HepG2 (cell line): ENCODE results near the gene TMEM222. TPM values are rescaled to one million over a fixed set of nuclear protein-coding genes. Genes with fewer than 3 reads are reported as not detected.

Experiments used
- ATAC-seq: fragments of 200-7000 bp; cut with Tn5 transposase; 3 replicates; pipeline ENCODE4 v1.9.1; 2020; ENCODE audit warnings: mild to moderate bottlenecking, moderate library complexity
- BruUV-seq: library from RNA; stranded (reverse); fragments of 400-500 nt; replicated peaks from 2 replicates; lab custom pipeline; 2021; lab: Mats Ljungman, UMichigan
- CTCF ChIA-PET: fragments of 300-600 bp; formaldehyde crosslinking; extraction: SDS; loops from one replicate; lab custom pipeline; 2021; ENCODE audit warnings: low total read pairs, inconsistent platforms, low intra/inter-chr PET ratio; lab: Yijun Ruan, JAX
- POLR2A ChIA-PET: fragments of 350-600 bp; sonication (Branson Sonifier 250); formaldehyde crosslinking; loops from one replicate; lab custom pipeline; 2020; ENCODE audit warnings: antibody characterized with exemption, inconsistent platforms; lab: Yijun Ruan, JAX
- DNase-seq: peaks from one replicate; pipeline ENCODE4 v3.0.0-alpha.2; 2015; ENCODE audit warnings: low spot score
- FAIRE-seq: peaks from 3 replicates; lab custom pipeline; 2011; peaks lifted over from hg19 to GRCh38; lab: Jason Lieb, UNC
- H2AFZ ChIP-seq: one replicate; pipeline ENCODE4 v1.6.1; 2011; ENCODE audit warnings: low read length, inconsistent platforms
- H3K27ac ChIP-seq: fragments of 300-600 bp; 3 replicates; pipeline ENCODE4 v1.8.0; 2011; ENCODE audit warnings: mixed run types, mild to moderate bottlenecking, mixed read lengths, low read length, inconsistent platforms; ENCODE audit not compliant: insufficient read depth; ENCODE audit errors: extremely low read length
- H3K27me3 ChIP-seq, 2 experiments: fragments of 200-600 bp in 1 of 2; 2 replicates in 1 of 2; 3 replicates in 1 of 2; pipeline versions ENCODE4 v1.6.0 to v1.8.0; 2011; ENCODE audit warnings: low read length in 2 of 2, mild to moderate bottlenecking in 2 of 2, moderate library complexity in 2 of 2, inconsistent platforms in 1 of 2; ENCODE audit not compliant: insufficient read depth in 2 of 2, control insufficient read depth in 1 of 2
- H3K36me3 ChIP-seq, 2 experiments: fragments of 200-600 bp in 1 of 2; replicated peaks in 1 of 2; 2 replicates in 1 of 2; 3 replicates in 1 of 2; pipeline versions ENCODE4 v1.5.1 to v1.8.0; 2011; ENCODE audit warnings: low read length in 2 of 2, inconsistent platforms in 1 of 2; ENCODE audit not compliant: insufficient read depth in 2 of 2, control insufficient read depth in 1 of 2
- H3K4me1 ChIP-seq: 2 replicates; pipeline ENCODE4 v1.5.1; 2012; ENCODE audit warnings: low read length, inconsistent platforms; ENCODE audit not compliant: insufficient read depth
- H3K4me2 ChIP-seq: 2 replicates; pipeline ENCODE4 v1.6.0; 2011; ENCODE audit warnings: low read depth, low read length, inconsistent platforms
- H3K4me3 ChIP-seq, 3 experiments: fragments of 200-600 bp in 1 of 3; sonication (generic), shearing (Covaris generic) in 1 of 3; replicated peaks in 1 of 3; 2 replicates each; pipeline ENCODE4 v1.5.1; 2011 to 2016; ENCODE audit warnings: low read length in 3 of 3, inconsistent platforms in 2 of 3, low read depth in 2 of 3, mild to moderate bottlenecking in 2 of 3, control low read depth in 1 of 3, mixed read lengths in 1 of 3; ENCODE audit not compliant: insufficient read depth in 1 of 3
- H3K79me2 ChIP-seq: one replicate; pipeline ENCODE4 v1.6.1; 2011; ENCODE audit warnings: low read length, inconsistent platforms; ENCODE audit not compliant: insufficient read depth
- H3K9ac ChIP-seq: 2 replicates; pipeline ENCODE4 v1.6.0; 2011; ENCODE audit warnings: mild to moderate bottlenecking, low read depth, low read length, inconsistent platforms; ENCODE audit not compliant: insufficient read depth
- H3K9me3 ChIP-seq: 2 replicates; pipeline ENCODE4 v1.5.1; 2012; ENCODE audit warnings: mild to moderate bottlenecking, low read length
- H4K20me1 ChIP-seq: 2 replicates; pipeline ENCODE4 v1.6.0; 2011; ENCODE audit warnings: inconsistent platforms, mild to moderate bottlenecking, low read length, moderate library complexity; ENCODE audit not compliant: insufficient read depth
- BHLHE40 ChIP-seq: IDR thresholded peaks from 2 replicates; pipeline ENCODE4 v1.6.1; 2011; ENCODE audit warnings: low read length, improper control_type of control experiment
- ETS1 ChIP-seq: sonication (generic); formaldehyde crosslinking; IDR thresholded peaks from 2 replicates; pipeline ENCODE4 v1.4.0; 2020; ENCODE audit warnings: missing genetic modification reagents
- FOXA1 ChIP-seq, 2 experiments: fragments of 450-650 bp in 1 of 2; sonication (generic) in 1 of 2; formaldehyde crosslinking in 1 of 2; IDR thresholded peaks; 2 replicates each; pipeline versions ENCODE4 v1.4.0 to v1.6.1; 2016 to 2020; ENCODE audit warnings: missing genetic modification reagents in 1 of 2
- HDAC6 ChIP-seq: fragments of 200-600 bp; sonication (generic); IDR thresholded peaks from 2 replicates; pipeline ENCODE4 v1.7.0; 2017; ENCODE audit warnings: mild to moderate bottlenecking, antibody characterized with exemption, low read length, low read depth
- HNRNPUL1 ChIP-seq: fragments of 200-400 bp; formaldehyde crosslinking; IDR thresholded peaks from 2 replicates; pipeline ENCODE4 v1.6.1; 2017; ENCODE audit warnings: low read depth, mild to moderate bottlenecking, low read length, moderate library complexity
- KDM5B ChIP-seq: sonication (generic); formaldehyde crosslinking; IDR thresholded peaks from 2 replicates; pipeline ENCODE4 v1.4.0; 2020; ENCODE audit warnings: missing genetic modification reagents, mild to moderate bottlenecking, borderline replicate concordance
- KLF6 ChIP-seq: IDR thresholded peaks from 2 replicates; pipeline ENCODE4 v1.8.0; 2016; ENCODE audit warnings: missing biosample characterization, missing genetic modification reagents
- RAD51 ChIP-seq: fragments of 450-650 bp; IDR thresholded peaks from 2 replicates; pipeline ENCODE4 v1.6.1; 2016; ENCODE audit warnings: borderline replicate concordance
- RBM39 ChIP-seq: fragments of 200-400 bp; formaldehyde crosslinking; IDR thresholded peaks from one replicate; pipeline ENCODE4 v1.6.1; 2018; ENCODE audit warnings: antibody characterized with exemption, mild to moderate bottlenecking, low read depth, low read length; ENCODE audit not compliant: poor library complexity, severe bottlenecking
- REXO4 ChIP-seq: sonication (generic); formaldehyde crosslinking; IDR thresholded peaks from 2 replicates; pipeline ENCODE4 v1.8.0; 2022; ENCODE audit warnings: missing genetic modification reagents, mild to moderate bottlenecking, borderline replicate concordance
- RNF2 ChIP-seq: fragments of 450-650 bp; conservative IDR thresholded peaks from 2 replicates; pipeline ENCODE4 v1.6.1; 2016; ENCODE audit warnings: low read depth
- THYN1 ChIP-seq: sonication (generic); formaldehyde crosslinking; IDR thresholded peaks from 2 replicates; pipeline ENCODE4 v1.8.1; 2023; ENCODE audit warnings: low read depth, mild to moderate bottlenecking, moderate library complexity, missing genetic modification reagents, borderline replicate concordance
- ZNF143 ChIP-seq: sonication (generic); formaldehyde crosslinking; IDR thresholded peaks from 2 replicates; pipeline ENCODE4 v1.4.0; 2020; ENCODE audit warnings: missing genetic modification reagents
- ZNF224 ChIP-seq: sonication (generic); formaldehyde crosslinking; IDR thresholded peaks from 2 replicates; pipeline ENCODE4 v1.5.0; 2020; ENCODE audit warnings: mild to moderate bottlenecking, missing genetic modification reagents
- ZNF546 ChIP-seq: sonication (generic); formaldehyde crosslinking; conservative IDR thresholded peaks from 2 replicates; pipeline ENCODE4 v1.8.1; 2023; ENCODE audit warnings: mild to moderate bottlenecking, missing genetic modification reagents
- ZNF776 ChIP-seq: sonication (generic); formaldehyde crosslinking; IDR thresholded peaks from 2 replicates; pipeline ENCODE4 v1.4.0; 2020; ENCODE audit warnings: mild to moderate bottlenecking, missing genetic modification reagents
- WGBS: methylation state at CpG from one replicate; pipeline ENCODE4 v1.1.6; 2017; ENCODE audit warnings: low lambda C conversion rate; 5-methylcytosine and 5-hydroxymethylcytosine counted together
- in situ Hi-C: cut with HindIII; loops from 2 replicates; pipeline ENCODE4 v1.10.0; 2017; ENCODE audit warnings: low pct_unique_long_range_greater_than_20kb; ENCODE audit not compliant: extremely low pct_ligation_motif_present
- intact Hi-C: fragments of 100-400 bp; cut with micrococcal nuclease; formaldehyde crosslinking; loops from one replicate; pipeline ENCODE4 v1.10.0; 2022; ENCODE audit not compliant: unreplicated experiment
- polyA plus RNA-seq, 8 experiments: library from polyadenylated mRNA; depleted of rRNA in 3 of 8; stranded (reverse) in 7 of 8; unstranded in 1 of 8; fragments of >200 nt; fragmentation: Illumina TruSeq in 4 of 8; extraction: Trizol in 4 of 8; gene quantifications; 2 replicates each; pipeline versions ENCODE4 v1.2.1 to v1.2.3, GENCODE V29; 2011 to 2016; ENCODE audit warnings: low read depth in 4 of 8, missing spikeins in 1 of 8, mixed read lengths in 1 of 8; ENCODE audit not compliant: insufficient read depth in 1 of 8
- total RNA-seq, 5 experiments: library from RNA; depleted of rRNA; stranded (reverse); fragments of >200 nt; fragmentation: Illumina TruSeq; extraction: Trizol; gene quantifications; 2 replicates each; pipeline ENCODE4 v1.2.3, GENCODE V29; 2016; ENCODE audit warnings: low read depth in 1 of 5
- TF ChIP-seq, protein P1 (sequence below): sonication (generic); formaldehyde crosslinking; IDR thresholded peaks from 2 replicates; pipeline ENCODE4 v1.4.0; 2020; ENCODE audit warnings: missing genetic modification reagents

Gene TMEM222
- total and polyA plus RNA-seq, 2 of the 13 experiments (the other 11 are each of a cell fraction or from before 2014, with no cell fraction given), result 22.7 to 29.6 TPM

- 94% methylated on average over 8 of the region's 9 CpGs for WGBS
These were observed 37.8 kb downstream of the TMEM222 start for GRCh38 chr1:27359822-27360158.

DNA sequence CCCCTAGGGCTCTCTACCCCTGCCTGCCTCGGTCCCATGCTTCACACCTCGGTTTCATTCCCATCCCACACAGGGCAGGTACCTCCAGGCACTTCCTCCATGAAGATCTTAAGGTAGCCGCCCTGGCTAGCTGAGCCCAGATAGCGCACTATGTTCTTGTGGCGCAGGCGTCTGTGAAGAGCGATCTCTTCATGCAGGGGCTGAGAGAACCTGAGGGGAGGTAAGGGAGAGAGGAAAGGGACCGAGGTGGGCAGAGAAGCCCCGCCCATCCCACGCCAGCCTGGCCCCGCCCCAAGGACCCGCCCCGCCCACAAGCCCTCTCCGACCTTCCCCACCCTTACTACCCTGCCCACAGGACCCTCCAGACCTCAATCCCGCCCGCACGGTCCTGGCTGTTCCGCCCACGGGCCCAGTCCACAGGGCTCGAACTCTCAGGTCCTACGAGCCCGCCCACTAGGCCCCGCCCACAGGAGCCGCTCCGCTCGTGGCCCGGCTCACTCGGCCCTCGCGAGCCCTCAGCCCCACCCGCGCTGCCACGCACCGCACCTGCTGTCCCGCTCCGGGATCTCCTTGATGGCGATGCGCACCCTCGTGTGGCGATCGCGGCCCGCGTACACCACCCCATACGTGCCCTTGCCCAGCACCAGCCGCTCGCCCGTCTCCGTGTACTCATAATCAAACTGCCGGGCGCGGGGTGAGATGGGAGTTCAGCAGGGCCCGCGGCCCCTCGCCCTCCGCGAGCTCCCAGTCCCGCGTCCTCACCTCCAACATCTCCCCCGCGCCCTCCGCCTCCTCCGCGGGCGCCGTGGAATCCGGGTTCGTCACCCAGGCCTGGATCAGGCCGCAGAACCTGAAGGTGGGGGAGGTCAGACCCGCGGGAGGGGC lies 38.4 kb downstream of the TMEM222 start:
- peaks cover 22% of the 10 kb centered on the region for H3K4me1 ChIP-seq
- 0 out of 5 replicates have a peak, but pooled peaks cover 0 to 2% of the 10 kb centered on the region in 2 experiments for H3K36me3 ChIP-seq
- no peaks in the 10 kb centered on the region for H4K20me1 ChIP-seq
- H3K9me3 ChIP-seq, result no peaks in the 10 kb centered on the region
- ATAC-seq (no peak), FAIRE-seq (no peak), DNase-seq (no peak)
- ChIA-PET POLR2A (no interaction called here), CTCF (no interaction called here)
- H2AFZ ChIP-seq, result no peak overlapping the region
- intact Hi-C loops (no loop called here), in situ Hi-C loops (no loop called here)
- no peak overlapping the region for H3K4me2 ChIP-seq
- H3K79me2 ChIP-seq, result no peaks in the 10 kb centered on the region
- WGBS, result 92% methylated on average over 62 of the region's 71 CpGs
- H3K27me3 ChIP-seq, result no peaks in the 10 kb centered on the region
- BruUV-seq, result no TSS peak
- H3K9ac ChIP-seq, result no peak overlapping the region
- no peak overlapping the region for H3K27ac ChIP-seq
- H3K4me3 ChIP-seq, result no peak overlapping the region
- TF ChIP-seq RAD51 (no peak), ZNF546 (no peak), ETS1 (no peak), HNRNPUL1 (no peak), THYN1 (CRISPR knock-in tag) (no peak), KDM5B (CRISPR knock-in tag) (no peak), RBM39 (no peak), ZNF776 (CRISPR knock-in tag) (no peak), RNF2 (no peak), KLF6 (CRISPR knock-in tag) (no peak), REXO4 (CRISPR knock-in tag) (no peak)
- TF ChIP-seq, protein P1, sequence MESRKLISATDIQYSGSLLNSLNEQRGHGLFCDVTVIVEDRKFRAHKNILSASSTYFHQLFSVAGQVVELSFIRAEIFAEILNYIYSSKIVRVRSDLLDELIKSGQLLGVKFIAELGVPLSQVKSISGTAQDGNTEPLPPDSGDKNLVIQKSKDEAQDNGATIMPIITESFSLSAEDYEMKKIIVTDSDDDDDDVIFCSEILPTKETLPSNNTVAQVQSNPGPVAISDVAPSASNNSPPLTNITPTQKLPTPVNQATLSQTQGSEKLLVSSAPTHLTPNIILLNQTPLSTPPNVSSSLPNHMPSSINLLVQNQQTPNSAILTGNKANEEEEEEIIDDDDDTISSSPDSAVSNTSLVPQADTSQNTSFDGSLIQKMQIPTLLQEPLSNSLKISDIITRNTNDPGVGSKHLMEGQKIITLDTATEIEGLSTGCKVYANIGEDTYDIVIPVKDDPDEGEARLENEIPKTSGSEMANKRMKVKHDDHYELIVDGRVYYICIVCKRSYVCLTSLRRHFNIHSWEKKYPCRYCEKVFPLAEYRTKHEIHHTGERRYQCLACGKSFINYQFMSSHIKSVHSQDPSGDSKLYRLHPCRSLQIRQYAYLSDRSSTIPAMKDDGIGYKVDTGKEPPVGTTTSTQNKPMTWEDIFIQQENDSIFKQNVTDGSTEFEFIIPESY (CRISPR knock-in tag), result no peak

More at GRCh38 chr1:27359822-27360158, 37.8 kb downstream of the TMEM222 start:
- no peak for ATAC-seq
- Histone ChIP-seq H3K4me3 (no peak overlapping the region), H3K9me3 (no peaks in the 10 kb centered on the region), H4K20me1 (no peaks in the 10 kb centered on the region), H3K9ac (no peak overlapping the region), H3K27ac (no peak overlapping the region), H2AFZ (no peak overlapping the region), H3K36me3 (0 out of 5 replicates have a peak, but pooled peaks cover 0 to 2% of the 10 kb centered on the region in 2 experiments), H3K79me2 (no peaks in the 10 kb centered on the region), H3K4me2 (no peak overlapping the region), H3K4me1 (peaks cover 16% of the 10 kb centered on the region), H3K27me3 (no peaks in the 10 kb centered on the region)
- no peak for TF ChIP-seq ZNF143 (CRISPR knock-in tag)
- TF ChIP-seq ZNF224 (CRISPR knock-in tag), result no peak
- TF ChIP-seq HDAC6, result no peak
- no peak for TF ChIP-seq BHLHE40
- no peak for TF ChIP-seq FOXA1 (IDR thresholded peaks at IDR 0.05)
- no peak for TF ChIP-seq FOXA1 (CRISPR knock-in tag; IDR thresholded peaks at IDR 0.05)
- no TSS peak for BruUV-seq
- FAIRE-seq, result no peak
- DNase-seq, result no peak
- ChIA-PET POLR2A (no interaction called here), CTCF (no interaction called here)
- in situ Hi-C loops, result loop anchor here (5.0 kb wide), 1 partner anchor 33 kb away; the partner anchor contains the start of gene GPR3
- intact Hi-C loops, result no loop called here
